Neural cell (in vitro differentiated cells): ENCODE results near the gene TMEM132A. TPM values are rescaled to one million over a fixed set of nuclear protein-coding genes. Genes with fewer than 3 reads are reported as not detected.

Experiments used
- H2AFZ ChIP-seq: fragments of 200-600, 300-800 bp; sonication (generic), shearing (Covaris generic); 2 replicates; pipeline ENCODE4 v1.6.0; 2014; ENCODE audit warnings: low read depth, mild to moderate bottlenecking, antibody characterized with exemption, low read length, moderate library complexity
- H3F3A ChIP-seq: fragments of 200-600 bp; shearing (Covaris generic); 2 replicates; pipeline ENCODE4 v1.6.1; 2016; ENCODE audit warnings: mild to moderate bottlenecking, moderate library complexity, mixed read lengths, antibody characterized with exemption, low read length; ENCODE audit not compliant: insufficient read depth, poor library complexity, severe bottlenecking
- H3K27ac ChIP-seq: fragments of 200-600, 300-800 bp; sonication (generic), shearing (Covaris generic); 2 replicates; pipeline ENCODE4 v1.5.1; 2014; ENCODE audit warnings: mild to moderate bottlenecking, low read length, moderate library complexity
- H3K27me3 ChIP-seq: fragments of 300-800, 200-600 bp; sonication (generic), shearing (Covaris generic); 2 replicates; pipeline ENCODE4 v1.6.0; 2014; ENCODE audit warnings: mild to moderate bottlenecking, low read depth, low read length, moderate library complexity; ENCODE audit not compliant: insufficient read depth
- H3K36me3 ChIP-seq: fragments of 300-800, 200-600 bp; sonication (generic), shearing (Covaris generic); 2 replicates; pipeline ENCODE4 v1.5.1; 2014; ENCODE audit warnings: mild to moderate bottlenecking, antibody characterized with exemption, low read length, moderate library complexity; ENCODE audit not compliant: insufficient read depth
- H3K4me2 ChIP-seq: fragments of 300-800, 200-600 bp; sonication (generic), shearing (Covaris generic); 2 replicates; pipeline ENCODE4 v1.6.0; 2014; ENCODE audit warnings: mild to moderate bottlenecking, low read length
- H3K4me3 ChIP-seq: fragments of 300-800, 200-600 bp; sonication (generic), shearing (Covaris generic); 2 replicates; pipeline ENCODE4 v1.5.1; 2014; ENCODE audit warnings: mild to moderate bottlenecking, low read length, moderate library complexity
- H3K79me2 ChIP-seq: fragments of 200-600 bp; shearing (Covaris generic); replicated peaks from 2 replicates; pipeline ENCODE4 v1.6.0; 2014; ENCODE audit warnings: mild to moderate bottlenecking, low read length, moderate library complexity; ENCODE audit not compliant: insufficient read depth
- H3K9ac ChIP-seq: fragments of 300-800, 200-600 bp; sonication (generic), shearing (Covaris generic); 2 replicates; pipeline ENCODE4 v1.6.1; 2016; ENCODE audit warnings: mild to moderate bottlenecking, low read length, mixed read lengths
- H3K9me2 ChIP-seq: fragments of 200-600 bp; shearing (Covaris generic); 2 replicates; pipeline ENCODE4 v1.6.1; 2016; ENCODE audit warnings: mild to moderate bottlenecking, low read length, mixed read lengths; ENCODE audit not compliant: insufficient read depth
- H3K9me3 ChIP-seq: fragments of 200-600, 300-800 bp; sonication (generic), shearing (Covaris generic); 2 replicates; pipeline ENCODE4 v1.6.1; 2016; ENCODE audit warnings: mild to moderate bottlenecking, mixed run types, low read length, moderate library complexity, mixed read lengths
- H4K20me1 ChIP-seq: fragments of 200-600 bp; shearing (Covaris generic); 2 replicates; pipeline ENCODE4 v1.6.1; 2016; ENCODE audit warnings: mild to moderate bottlenecking, mixed run types; ENCODE audit not compliant: insufficient read depth
- EP300 ChIP-seq: fragments of 450-650 bp; conservative IDR thresholded peaks from 2 replicates; pipeline ENCODE4 v1.6.1; 2014; ENCODE audit warnings: antibody characterized with exemption, mild to moderate bottlenecking, moderate library complexity; ENCODE audit not compliant: poor library complexity, severe bottlenecking
- EZH2 ChIP-seq: fragments of 200-600, 300-800 bp; shearing (Covaris generic), sonication (generic); IDR thresholded peaks from 2 replicates; pipeline ENCODE4 v1.6.1; 2014; ENCODE audit warnings: antibody characterized with exemption, low read length, borderline replicate concordance, mild to moderate bottlenecking; ENCODE audit not compliant: insufficient read depth, poor library complexity, severe bottlenecking
- MXI1 ChIP-seq: fragments of 450-650 bp; conservative IDR thresholded peaks from 2 replicates; pipeline ENCODE4 v1.6.1; 2014; ENCODE audit warnings: antibody characterized with exemption, mild to moderate bottlenecking; ENCODE audit not compliant: poor library complexity, severe bottlenecking
- POLR2AphosphoS5 ChIP-seq: IDR thresholded peaks from 2 replicates; pipeline ENCODE4 v1.6.1; 2012
- RAD21 ChIP-seq: fragments of 450-650 bp; conservative IDR thresholded peaks from 2 replicates; pipeline ENCODE4 v1.6.1; 2014; ENCODE audit warnings: antibody characterized with exemption, mild to moderate bottlenecking, moderate library complexity
- REST ChIP-seq: IDR thresholded peaks from 2 replicates; pipeline ENCODE4 v1.6.1; 2012; ENCODE audit warnings: borderline replicate concordance
- SMC3 ChIP-seq: fragments of 450-650 bp; conservative IDR thresholded peaks from 2 replicates; pipeline ENCODE4 v1.6.1; 2014; ENCODE audit warnings: antibody characterized with exemption, mild to moderate bottlenecking, moderate library complexity; ENCODE audit not compliant: poor library complexity
- TAF1 ChIP-seq: IDR thresholded peaks from 2 replicates; pipeline ENCODE4 v1.6.1; 2012; ENCODE audit warnings: low read depth
- polyA plus RNA-seq: library from polyadenylated mRNA; depleted of rRNA; stranded (reverse); fragments of >200 nt; gene quantifications from 2 replicates; pipeline ENCODE4 v1.2.3, GENCODE V29; 2014
- TF ChIP-seq, protein P1 (sequence below): fragments of 450-650 bp; IDR thresholded peaks from 2 replicates; pipeline ENCODE4 v1.5.1; 2014; ENCODE audit warnings: antibody characterized with exemption, mild to moderate bottlenecking, moderate library complexity; ENCODE audit not compliant: poor library complexity, severe bottlenecking

The TMEM132A gene
- polyA plus RNA-seq, 1 donor from 2014 or later: 215 TPM

DNA sequence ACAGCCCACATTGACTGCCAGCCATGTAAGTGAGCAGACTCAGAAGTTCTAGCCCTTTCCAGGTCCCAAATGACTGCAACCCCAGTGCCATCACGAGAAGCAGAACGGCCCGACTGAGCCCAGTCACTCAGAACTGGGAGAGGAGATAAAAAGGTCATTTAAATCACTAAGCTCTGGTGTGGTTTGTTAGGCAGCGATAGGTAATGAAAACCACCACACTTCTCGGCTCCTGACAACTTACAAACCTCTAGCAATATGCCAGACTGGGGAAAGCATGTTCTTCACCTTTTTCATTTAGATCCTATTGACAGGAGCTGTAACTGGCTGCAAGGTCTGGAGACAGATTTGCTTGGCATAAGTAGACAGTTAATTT, 21.0 kb downstream of the TMEM132A start:
- no peaks in the 10 kb centered on the region for H3K79me2 ChIP-seq
- no peak overlapping the region for H2AFZ ChIP-seq
- TF ChIP-seq EP300: no peak
- no peak for TF ChIP-seq SMC3
- no peak overlapping the region for H3K9ac ChIP-seq
- no peak overlapping the region for H3K4me2 ChIP-seq
- H3K36me3 ChIP-seq: no peaks in the 10 kb centered on the region
- no peaks in the 10 kb centered on the region for H3F3A ChIP-seq
- no peaks in the 10 kb centered on the region for H3K9me2 ChIP-seq
- H3K27me3 ChIP-seq: no peaks in the 10 kb centered on the region
- no peak overlapping the region for H3K27ac ChIP-seq
- H3K4me3 ChIP-seq: no peak overlapping the region
- H3K9me3 ChIP-seq: no peaks in the 10 kb centered on the region
- no peaks in the 10 kb centered on the region for H4K20me1 ChIP-seq

- no peaks in the 10 kb centered on the region for H4K20me1 ChIP-seq
- H3K79me2 ChIP-seq: no peaks in the 10 kb centered on the region
- no peak overlapping the region for H3K4me2 ChIP-seq
- H3K9ac ChIP-seq: no peak overlapping the region
- H3K36me3 ChIP-seq: no peaks in the 10 kb centered on the region
- H3K4me3 ChIP-seq: no peak overlapping the region
- peaks cover 7% of the 10 kb centered on the region for H3K27me3 ChIP-seq
- no peak for TF ChIP-seq TAF1
- TF ChIP-seq MXI1: no peak
- TF ChIP-seq RAD21: no peak
- TF ChIP-seq REST: no peak
- TF ChIP-seq EZH2: no peak
- TF ChIP-seq, protein P1, sequence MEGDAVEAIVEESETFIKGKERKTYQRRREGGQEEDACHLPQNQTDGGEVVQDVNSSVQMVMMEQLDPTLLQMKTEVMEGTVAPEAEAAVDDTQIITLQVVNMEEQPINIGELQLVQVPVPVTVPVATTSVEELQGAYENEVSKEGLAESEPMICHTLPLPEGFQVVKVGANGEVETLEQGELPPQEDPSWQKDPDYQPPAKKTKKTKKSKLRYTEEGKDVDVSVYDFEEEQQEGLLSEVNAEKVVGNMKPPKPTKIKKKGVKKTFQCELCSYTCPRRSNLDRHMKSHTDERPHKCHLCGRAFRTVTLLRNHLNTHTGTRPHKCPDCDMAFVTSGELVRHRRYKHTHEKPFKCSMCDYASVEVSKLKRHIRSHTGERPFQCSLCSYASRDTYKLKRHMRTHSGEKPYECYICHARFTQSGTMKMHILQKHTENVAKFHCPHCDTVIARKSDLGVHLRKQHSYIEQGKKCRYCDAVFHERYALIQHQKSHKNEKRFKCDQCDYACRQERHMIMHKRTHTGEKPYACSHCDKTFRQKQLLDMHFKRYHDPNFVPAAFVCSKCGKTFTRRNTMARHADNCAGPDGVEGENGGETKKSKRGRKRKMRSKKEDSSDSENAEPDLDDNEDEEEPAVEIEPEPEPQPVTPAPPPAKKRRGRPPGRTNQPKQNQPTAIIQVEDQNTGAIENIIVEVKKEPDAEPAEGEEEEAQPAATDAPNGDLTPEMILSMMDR: no peak
- TF ChIP-seq EP300: no peak
- no peak for TF ChIP-seq POLR2AphosphoS5
- TF ChIP-seq SMC3: no peak
- H2AFZ ChIP-seq: no peak overlapping the region
- H3K9me2 ChIP-seq: no peaks in the 10 kb centered on the region
- no peak overlapping the region for H3K27ac ChIP-seq
- no peaks in the 10 kb centered on the region for H3F3A ChIP-seq
- H3K9me3 ChIP-seq: no peaks in the 10 kb centered on the region
Measured at GRCh38 chr11:60946601-60947264, 22.5 kb downstream of the TMEM132A start.
